HG02981 (cell line): ENCODE results near the gene CPB2.
A peak's percentile ranks its signal among the peaks of the same experiment; 100 is the strongest.

Experiments used
- ATAC-seq: cut with Tn5 transposase; IDR thresholded peaks from one replicate; pipeline ENCODE4 v1.9.1; 2021; ENCODE audit warnings: mild to moderate bottlenecking, moderate library complexity; ENCODE audit not compliant: unreplicated experiment

The CPB2 gene

GRCh38 chr13:46052319-46053161, 52.3 kb downstream of the CPB2 start, which contains the start of gene ZC3H13:
Gene ZC3H13, minus strand, starts transcription at chr13:46052746. Its CDS starts 7,239 bp downstream, at chr13:46045507.
- peak; percentile 100 for ATAC-seq

GRCh38 chr13:46051968-46052318, 52.9 kb downstream of the CPB2 start:
- peak; percentile 4 for ATAC-seq

- ATAC-seq = no peak
Observed at GRCh38 chr13:46050771-46051170, 54.1 kb downstream of the CPB2 start.

- no peak for ATAC-seq
Observed at GRCh38 chr13:46045424-46045823, 59.4 kb downstream of the CPB2 start.

GRCh38 chr13:46043647-46044046, 61.2 kb downstream of the CPB2 start:
- ATAC-seq = no peak

DNA sequence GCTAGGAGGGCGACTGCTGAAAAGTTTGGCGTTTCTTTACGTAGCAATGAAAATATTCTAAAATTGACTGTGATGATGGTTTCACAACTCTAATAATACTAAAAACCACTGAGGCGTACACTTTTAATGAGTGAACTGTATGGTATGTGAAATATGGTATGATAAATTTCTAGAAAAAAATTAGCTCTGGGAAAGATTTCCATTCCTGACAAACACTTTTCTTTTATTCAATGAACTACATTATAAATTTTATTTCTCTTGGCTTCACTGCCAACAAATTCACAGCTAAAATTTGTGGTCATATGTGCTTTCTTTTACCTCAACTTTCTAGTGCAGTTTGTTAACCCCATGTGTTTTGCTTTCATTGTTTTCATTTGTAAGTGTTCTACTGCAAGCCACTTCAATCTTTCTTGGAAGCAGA, 63.4 kb downstream of the CPB2 start:
- no peak for ATAC-seq

- ATAC-seq = no peak
Observed at GRCh38 chr13:46040763-46041162, 64.1 kb downstream of the CPB2 start.

DNA sequence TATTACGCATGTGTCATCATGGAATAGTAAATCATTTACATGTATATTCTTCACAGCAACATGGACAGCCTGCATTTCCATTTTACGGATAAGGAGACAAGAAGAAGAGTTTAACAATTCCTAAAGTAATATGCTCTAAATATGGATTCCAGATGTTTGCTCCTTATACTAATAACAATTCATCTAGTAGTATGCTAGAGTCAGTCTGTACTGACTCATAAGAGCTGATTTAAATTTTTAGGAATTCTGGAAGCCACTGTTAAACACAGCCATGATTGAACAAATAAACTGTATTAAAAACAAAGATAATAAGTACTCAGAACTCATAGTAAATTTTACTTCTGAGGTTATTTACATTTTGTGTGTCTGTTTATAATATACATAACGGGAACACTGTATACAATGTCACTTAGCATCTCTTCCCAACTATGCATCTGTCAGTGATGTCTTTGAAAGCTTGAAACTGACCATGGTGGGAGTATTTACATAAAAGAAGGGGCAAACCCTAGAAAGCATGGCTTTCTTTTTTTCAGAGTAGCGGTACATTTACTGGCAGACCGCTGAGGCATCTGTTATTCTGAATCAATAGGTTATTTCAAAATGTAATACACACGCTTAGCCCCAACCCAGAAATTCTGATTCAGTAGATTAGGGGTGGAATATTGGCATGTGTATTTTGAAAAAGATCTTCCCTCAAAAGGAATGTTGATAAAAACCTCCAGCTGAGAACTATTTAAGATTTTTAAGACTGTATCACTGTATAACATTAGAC, 65.2 kb downstream of the CPB2 start:
- no peak for ATAC-seq

GRCh38 chr13:46038296-46038695, 66.5 kb downstream of the CPB2 start:
- ATAC-seq = no peak

DNA sequence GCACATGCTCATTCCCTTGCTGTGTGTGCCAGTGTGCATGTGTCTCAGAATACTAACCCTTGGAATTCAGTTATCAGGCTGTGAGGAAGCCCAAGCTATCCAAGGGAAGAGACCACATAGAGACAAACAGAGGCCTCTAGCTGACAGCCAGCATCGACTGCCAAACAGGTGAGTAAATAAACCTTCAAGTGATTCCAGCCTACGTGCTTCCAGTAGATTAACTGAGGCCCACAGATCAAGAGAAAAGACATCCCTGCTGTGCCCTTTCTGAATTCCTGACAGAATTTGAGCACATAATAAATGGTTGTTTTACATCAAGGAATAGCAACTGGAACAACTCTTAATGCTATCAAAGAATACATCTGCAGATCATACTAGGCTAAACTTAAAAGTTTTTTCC, 69.8 kb downstream of the CPB2 start:
- no peak for ATAC-seq

- no peak for ATAC-seq
Observed at GRCh38 chr13:46032341-46032740, 72.5 kb downstream of the CPB2 start.

DNA sequence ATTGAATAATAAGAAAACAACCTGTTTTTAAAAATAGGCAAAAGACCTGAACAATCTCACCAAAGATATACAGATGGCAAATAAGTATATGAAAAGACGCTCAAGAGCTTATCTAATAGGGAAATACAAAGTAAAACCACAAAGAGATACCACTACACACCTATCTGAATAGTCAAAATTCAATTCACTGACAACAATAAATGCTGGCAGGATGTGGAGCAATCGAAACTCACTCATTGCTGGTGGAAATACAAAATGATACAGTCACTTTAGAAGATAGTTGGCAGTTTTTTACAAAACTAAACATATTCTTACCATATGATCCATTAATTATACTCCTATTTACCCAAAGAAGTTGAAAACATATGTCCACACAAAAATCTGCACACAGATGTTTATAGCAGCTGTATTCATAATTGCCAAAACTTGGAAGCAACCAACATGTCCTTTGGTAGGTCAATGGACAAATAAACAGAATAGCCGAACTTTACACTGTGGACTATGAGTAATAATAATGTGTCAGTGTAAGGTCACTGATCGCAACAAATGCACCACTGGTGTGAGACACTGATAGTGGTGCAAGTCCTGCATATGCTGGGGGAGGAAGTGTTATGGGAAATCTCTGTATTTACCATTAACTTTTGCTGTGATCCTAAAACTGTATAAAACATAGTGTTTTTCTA, 73.1 kb downstream of the CPB2 start:
- no peak for ATAC-seq

DNA sequence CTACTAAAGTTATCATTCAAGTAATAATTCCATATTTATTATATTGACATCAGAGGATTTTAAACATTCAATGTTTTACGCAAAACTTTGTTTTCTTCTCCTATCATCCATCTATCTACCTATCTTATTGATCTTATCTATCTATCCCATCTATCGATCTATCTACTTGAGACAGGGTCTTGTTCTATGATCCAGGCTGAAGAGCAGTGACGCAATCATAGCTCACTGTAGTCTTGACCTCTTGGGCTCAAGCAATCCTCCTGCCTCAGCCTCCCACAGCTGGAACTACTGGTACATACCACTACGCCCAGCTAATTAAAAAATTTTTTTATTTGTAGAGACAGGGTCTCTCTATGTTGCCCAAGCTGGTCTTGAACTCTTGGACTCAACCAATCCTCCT, 79.7 kb downstream of the CPB2 start:
- no peak for ATAC-seq

DNA sequence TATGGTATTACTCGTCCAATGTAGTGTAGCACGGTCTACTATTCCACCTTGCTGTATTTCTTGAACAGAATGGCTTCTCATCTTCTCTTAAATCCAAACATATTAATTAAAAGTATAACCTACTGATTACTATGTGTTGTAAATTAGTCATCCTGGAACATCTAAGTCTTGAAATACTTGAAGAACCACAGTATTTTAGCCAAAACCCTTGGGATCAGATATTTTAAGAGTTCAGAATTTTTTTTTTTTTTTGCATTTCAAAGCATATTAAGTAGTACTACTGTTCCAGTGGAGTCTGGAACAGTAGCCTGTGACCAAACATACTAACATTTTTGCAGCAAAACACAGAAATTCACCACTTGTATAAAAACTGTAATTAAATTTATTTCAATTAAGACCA, 82.4 kb downstream of the CPB2 start:
- no peak for ATAC-seq

GRCh38 chr13:46016216-46016615, 88.6 kb downstream of the CPB2 start:
- ATAC-seq = no peak

GRCh38 chr13:46015366-46015765, 89.5 kb downstream of the CPB2 start:
- no peak for ATAC-seq

DNA sequence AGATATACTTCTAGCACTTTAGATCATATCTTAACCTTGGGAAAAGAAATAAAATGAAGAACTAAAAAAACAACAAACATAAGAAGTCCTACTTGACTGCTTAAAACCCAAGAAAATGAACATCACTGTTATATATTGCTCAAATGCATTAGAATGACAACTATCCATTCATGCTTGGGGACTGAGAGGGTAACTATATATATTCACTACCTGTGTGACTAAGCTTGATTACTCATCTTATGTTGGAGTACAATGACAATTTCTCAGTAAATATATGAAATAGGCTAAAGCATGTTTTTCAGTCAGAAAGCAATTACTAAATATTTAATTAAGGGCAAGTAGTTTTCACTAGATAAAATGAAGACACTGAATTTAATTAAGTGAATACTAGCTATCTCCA, 92.4 kb downstream of the CPB2 start:
- no peak for ATAC-seq

- no peak for ATAC-seq
Observed at GRCh38 chr13:46010148-46010547, 94.7 kb downstream of the CPB2 start.

DNA sequence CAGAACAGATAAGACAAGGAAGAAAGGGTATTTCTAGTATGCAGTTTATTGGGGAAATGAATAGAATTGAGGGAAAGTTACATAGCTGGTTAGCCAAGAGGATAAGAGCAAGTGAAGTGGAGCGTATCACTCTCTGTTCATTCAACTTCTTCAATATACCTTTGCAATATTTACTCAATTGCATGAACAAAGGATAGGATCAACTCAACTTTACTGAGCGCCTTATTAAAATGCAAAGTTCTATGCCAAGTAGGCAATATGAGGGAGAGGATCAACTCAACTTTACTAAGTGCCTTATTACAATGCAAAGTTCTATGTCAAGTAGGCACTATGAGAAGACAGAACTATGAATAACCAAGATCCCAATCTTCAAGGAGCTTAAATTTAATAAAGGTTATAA, 96.2 kb downstream of the CPB2 start:
- no peak for ATAC-seq

GRCh38 chr13:46006688-46007452, 98.0 kb downstream of the CPB2 start:
- ATAC-seq = no peak

DNA sequence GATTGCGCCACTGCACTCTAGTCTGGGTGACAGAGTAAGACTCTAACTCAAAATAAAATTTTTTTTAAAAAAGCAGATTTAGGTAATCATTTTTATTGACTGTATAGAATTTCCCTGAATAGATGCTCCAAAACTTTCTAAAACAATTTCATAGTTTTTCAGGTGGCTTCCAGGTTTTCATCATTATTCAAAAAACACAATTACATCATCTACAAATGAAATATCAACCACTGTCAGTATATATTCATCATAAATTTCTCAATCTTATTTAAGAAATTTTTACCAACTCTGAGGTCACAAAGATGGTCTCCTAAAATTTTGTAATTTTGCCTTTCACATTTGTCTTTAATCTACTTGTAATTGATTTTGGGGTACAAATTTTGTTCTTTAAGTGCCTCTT, 100.3 kb downstream of the CPB2 start:
- no peak for ATAC-seq
